HG02840 (cell line): ENCODE data around the gene MFN1.

Experiments used
- ATAC-seq: cut with Tn5 transposase; IDR thresholded peaks from one replicate; pipeline ENCODE4 v1.9.1; 2021; ENCODE audit warnings: mild to moderate bottlenecking, moderate library complexity, moderate number of reproducible peaks; ENCODE audit not compliant: unreplicated experiment, low FRiP score

The MFN1 gene

DNA sequence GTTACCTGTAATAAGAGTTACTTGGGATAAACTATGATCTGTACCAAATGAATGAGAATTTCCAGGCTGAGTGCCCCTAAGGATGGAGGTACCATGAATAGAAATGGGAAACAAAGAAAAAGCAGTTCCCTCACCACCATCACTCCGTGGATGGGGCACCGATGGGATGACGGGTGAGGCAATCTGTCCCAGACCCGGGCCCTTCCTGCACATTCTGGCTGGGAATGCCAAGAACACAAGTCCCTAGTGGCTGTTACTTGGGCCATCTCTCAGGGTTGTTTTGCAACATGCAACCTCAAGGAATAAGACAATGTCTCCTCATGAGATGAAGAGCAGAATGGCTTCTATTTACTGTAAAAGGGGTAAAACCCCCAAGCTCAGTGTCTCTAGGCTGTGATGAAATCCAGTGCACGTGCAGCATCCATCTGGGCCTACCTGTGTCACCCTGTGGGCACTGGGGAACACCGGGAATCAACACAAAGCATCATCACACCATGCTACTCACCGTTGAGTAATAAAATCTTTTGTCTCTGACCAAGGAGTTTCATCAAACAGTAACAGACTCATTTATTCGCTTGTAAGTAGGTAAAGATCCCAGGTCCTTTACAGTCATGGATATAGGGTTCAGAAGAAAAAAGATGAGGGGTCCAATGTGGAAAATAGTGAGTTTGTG, 81.5 kb downstream of the MFN1 start:
- ATAC-seq: no peak

DNA sequence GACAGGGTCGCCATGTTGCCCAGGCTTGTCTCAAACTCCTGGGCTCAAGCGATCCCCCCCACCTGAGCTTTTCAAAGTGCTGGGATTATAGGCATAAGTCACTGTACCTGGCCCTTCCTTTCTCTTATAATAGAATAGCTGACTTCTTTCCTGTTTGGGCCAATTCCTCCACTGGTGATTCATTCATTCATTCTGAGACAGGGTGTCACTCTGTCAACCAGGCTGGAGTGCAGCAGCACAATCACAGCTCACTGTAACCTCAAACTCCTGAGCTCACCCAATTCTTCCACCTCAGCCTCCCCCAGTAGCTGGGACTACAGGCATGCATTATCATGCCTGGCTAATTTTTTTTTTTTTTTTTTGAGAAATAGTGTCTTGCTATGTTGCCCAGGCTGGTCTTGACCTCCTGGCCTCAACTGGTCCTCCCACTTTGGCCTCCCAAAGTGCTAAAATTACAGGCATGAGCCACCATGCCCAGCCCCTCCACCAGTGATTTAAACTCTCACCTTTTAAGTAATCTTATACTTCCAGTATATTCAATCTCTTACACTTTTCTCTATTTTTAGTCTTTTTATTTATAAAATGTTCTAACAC, 82.9 kb downstream of the MFN1 start:
- no peak for ATAC-seq

DNA sequence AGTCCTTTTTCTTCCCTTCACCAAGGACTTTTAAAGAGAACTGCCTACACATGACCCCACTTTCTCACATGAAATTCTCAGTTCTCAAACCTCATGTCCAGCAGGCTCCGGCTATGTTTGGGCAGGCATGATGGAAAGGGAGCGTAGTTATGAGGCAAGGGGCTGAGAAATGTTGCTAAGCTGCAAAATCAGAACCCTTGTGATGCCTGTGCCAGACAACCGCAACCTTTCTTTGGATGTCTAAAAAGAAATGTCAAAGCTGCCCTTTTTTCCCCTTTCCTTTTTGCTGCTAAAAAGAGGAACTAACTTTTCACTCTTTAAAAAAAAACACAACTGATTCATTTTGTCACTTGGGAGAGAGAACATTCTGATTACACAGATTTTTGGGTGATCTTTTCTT, 84.5 kb downstream of the MFN1 start:
- no peak for ATAC-seq

DNA sequence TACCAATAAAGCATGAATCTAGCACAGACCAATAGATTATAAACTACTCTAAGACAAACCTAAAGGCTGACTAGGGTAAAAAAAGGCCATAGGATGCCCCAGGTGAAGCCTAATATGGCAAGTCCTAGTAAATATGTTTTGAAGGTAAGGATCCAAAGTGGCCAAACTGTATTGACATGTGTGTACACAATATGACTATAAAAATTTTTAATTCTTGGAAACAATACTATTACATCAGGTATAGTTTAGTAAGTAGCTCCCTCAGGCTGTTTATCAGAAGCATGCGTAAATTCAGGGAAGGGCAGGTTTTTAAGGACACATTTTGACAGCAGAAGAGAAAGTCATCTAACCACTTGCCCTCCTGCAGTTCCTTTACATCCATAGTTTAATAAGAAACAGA, 84.9 kb downstream of the MFN1 start:
- no peak for ATAC-seq

DNA sequence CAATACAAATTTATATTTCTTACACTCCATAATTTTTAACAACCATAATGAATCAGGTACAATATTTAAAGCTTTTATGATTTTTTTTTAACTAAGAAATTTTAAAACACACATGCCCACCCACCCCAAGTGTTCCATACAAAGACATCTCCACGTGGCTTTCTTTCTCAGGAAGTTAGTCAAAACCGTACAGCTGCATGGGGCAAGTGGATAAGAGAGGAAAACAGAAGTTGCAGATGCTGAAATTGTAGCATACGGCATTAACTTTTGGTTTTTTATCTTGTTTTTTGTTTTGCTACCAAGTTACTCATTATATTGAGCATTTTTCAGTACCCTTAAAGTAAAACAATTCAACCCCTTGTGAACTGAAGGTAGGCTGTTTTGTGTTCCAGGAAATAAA, 89.0 kb downstream of the MFN1 start:
- no peak for ATAC-seq

DNA sequence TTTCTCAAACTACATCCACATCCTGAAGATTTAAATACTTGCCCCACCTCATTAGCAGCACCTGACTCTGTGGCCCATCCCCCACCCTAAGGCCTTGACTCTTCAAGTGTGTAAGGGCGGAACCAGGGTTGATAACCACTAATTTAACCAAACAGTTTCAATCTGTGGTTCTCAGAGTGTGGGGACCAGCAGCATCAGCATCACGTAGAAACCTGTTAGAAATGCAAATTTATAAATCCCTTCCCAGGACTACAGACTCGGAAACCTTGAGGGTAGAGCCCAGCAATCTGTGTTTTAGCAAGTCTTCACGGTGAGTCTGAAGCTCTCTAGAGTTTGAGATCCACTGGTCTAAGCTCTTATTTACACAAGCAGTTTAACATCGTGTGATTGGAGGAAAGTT, 91.3 kb downstream of the MFN1 start:
- ATAC-seq: peak; percentile 69
